GM21381 (cell line): ENCODE measurements around the gene OPCML.

Source experiments
- ATAC-seq: cut with Tn5 transposase; IDR thresholded peaks from one replicate; pipeline ENCODE4 v1.9.1; 2021; ENCODE audit warnings: mild to moderate bottlenecking, moderate library complexity; ENCODE audit not compliant: unreplicated experiment

The OPCML gene

DNA sequence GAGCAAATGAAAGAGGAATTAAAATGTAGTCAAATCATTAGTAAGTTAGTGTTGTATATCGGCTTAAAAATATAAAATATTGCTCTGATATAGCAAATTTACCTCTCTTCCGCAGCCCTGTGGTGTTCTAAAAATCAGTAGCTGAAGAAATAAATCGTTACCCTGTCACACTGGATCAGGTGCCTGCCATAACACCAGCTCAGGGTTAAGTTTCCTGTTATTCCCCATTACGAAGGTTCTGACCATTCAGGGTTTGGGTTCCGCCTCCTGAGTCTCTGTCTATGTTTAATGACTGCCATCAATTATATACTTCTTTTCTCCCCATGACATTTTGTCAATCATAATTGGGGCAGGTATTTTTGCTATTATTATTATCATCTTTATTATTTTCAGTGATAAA, 658.5 kb downstream of the OPCML start:
- no peak for ATAC-seq

DNA sequence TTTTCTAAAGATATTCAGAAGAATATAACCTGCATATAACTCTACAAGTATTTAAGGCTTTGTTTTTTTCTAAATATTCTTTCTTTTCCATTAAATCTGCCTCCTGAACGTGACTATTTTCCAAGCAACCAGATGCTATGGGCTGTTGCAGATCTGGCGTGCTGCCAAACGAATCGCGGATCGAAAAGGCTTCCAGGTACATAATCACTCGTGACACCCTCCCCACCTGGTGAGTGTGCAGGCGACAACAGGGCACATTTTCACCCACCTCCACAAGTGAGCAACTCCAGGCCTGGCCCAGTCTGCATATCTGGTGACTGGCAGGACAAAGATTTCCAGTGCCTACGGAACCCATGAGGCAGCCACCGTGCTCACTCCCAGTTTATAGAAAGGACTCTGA, 660.1 kb downstream of the OPCML start:
- ATAC-seq, result no peak

DNA sequence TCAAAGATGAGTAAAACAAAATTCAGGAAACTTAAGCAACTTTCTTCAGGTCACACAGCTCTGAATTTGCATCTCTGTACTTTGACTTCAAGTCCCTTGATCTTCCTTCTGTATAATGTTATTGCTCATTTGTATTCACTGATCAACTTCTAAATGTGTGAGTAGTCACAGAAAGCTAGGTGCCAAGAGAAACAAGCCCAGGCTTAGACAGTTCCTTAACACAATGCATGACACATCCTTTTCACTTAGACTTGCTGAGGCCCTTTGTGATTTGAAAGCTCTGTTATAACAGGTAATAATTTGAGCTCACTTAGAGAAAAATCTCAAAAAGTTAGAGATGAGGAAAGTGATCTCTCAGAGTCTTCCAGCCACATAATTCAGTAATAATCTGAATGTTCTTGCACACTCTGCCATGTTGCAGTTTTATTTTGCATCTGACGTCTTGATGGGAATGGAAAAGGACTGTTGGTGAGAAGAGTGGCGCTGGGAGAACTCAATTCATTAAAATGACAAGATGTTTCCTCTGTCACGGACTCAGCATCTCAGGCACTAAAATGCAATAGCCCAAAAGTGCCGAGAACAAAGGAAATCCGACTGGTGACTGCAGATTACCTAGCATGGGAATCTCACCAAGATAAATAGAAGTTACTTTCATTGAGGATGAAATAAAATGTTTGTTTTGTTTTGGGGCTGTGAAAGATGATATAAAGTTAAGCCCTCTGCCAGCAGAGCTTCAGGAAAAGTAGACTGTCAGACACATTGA, 665.3 kb downstream of the OPCML start:
- no peak for ATAC-seq

DNA sequence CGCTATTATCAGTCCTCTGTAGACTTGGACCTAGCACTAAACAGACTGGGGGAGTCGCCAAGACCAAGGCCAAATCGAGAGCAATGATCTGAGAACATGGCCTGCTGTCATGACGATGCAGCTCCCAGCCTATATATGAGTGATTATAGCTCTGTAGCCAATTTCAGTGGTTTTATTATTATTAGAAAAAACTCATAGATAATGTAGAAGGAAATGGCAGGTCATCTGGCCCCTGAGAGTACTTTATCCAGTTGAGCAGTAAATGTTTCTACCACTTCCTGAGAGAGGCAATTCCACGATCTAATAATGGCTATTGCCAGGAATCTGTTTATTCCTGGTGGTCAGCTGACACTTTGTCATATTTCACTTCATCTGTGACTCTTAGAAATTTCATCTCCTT, 666.7 kb downstream of the OPCML start:
- ATAC-seq, result no peak

DNA sequence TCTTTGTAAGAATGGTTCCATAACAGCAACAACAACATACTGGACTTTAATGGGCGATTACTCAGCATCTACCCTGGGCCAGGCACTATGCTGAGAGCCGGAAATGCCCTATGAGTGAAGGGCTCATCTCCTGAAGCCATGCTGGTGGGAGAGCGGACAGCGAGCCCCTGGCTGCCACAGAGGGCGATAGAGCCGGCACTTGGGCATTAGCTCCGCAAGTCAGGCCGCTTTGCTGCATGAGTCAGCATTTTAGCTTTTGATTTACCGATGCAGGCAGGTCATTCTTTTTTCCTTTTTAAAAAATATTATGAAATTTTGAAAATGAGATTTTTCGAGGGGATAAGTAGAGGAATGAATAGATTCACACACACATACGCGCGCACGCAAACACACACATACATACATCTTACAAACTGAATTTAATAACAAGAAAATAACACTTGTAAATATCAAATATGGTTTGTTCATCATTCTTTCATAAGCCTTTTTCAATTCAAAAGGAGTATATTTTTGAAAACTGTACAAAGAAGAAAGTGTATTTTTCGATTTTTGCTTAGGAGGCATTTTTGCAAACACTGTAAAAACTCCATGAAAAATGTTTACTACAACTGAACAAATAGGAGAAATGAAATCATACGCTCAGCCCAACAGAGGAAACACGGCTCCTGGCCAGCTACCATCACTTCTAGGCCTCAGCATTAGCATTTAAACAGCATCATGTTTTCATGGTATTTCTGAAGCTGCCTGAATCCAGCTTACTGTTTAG, 667.3 kb downstream of the OPCML start:
- no peak for ATAC-seq

DNA sequence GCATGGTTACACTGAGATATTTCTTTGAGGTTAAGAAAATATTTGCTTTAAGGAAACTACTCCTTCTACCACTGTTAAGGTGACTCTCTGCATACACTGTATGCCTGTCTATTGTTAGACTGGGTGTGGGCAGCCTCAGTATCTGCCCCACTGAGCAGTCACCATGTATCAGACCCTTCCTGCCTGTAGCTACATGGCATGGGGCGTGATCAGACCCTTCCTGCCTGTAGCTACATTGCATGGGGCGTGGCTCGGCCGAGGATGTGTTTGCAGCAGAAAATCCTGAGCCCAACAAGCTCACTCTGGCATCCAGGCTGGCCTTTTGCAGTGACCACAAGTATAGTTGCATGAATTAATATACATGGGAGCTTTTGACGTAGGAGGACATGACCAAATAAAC, 669.4 kb downstream of the OPCML start:
- ATAC-seq, result no peak

DNA sequence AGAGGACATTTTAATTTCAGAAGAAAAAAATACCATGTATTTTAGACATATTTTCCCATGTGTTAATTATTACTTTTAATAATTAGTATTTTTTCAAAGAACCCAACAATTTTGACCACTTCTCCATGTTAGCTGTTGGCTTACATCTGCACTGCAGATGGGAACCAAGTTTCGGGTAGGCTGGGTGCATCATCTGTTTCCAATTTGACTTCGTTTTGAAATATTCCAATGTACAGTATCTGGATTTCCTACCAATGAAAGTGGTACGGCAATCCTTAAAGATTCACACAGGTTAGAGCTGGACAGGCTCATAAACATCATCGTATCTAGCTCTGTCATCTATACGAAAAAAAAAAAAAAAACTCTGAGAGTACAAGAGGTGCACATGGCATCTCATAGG, 670.2 kb downstream of the OPCML start:
- ATAC-seq, result no peak

DNA sequence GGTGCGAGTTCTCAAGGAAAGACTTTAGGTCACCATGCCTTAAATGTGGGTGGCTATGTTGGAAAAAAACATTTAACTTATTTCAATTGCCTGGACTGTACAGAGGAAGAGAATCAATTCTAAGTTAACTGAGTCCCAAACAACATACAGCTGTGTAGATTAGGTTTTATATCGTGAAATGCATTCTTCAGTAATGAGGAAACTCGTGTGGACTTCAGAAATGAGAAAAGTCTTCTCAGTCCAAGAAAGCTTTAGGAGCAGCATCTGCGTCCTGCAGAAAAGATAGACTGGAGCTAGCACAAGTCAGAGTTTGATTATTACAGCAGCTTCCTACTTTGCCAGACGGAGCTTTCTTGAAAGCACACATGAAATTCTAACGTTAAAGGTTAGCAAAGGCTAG, 673.0 kb downstream of the OPCML start:
- no peak for ATAC-seq

DNA sequence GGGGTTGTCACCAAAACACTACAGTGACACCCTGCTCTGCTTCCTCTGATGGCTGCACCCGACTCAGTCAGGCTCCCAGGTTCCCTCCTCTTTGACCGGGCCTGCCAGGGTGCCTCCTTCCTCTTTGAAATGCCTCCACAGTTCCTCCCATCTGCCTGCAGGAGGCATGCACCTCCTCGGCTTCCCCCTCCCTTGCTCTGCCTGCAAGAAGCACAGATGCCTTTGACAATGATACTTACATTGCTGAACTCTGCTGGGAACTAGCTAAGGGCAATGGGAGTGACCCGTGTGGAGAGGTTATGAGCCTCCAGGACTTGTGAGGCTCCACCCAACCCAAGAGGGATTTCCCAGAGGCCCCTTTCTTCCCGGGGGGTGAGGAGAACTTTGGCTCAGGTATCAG, 674.1 kb downstream of the OPCML start:
- no peak for ATAC-seq

DNA sequence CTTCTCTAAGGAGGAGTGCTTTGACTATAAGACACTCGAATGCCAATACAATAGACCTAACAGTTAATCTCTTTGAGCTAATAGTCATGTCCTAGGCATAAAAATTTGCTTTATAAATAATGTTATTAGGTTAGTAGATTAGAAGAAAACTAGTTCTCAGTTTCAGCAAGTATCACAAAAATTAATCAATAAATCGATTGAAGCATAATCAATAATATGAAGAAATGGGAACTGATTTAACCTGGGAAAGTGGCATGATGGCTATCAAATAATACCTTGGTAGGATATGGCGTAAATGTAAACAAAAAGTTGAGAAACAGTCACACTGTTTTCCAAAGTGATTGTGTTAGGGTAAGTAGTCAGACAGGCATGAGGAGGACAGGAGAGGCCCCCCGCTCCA, 676.3 kb downstream of the OPCML start:
- ATAC-seq, result no peak

DNA sequence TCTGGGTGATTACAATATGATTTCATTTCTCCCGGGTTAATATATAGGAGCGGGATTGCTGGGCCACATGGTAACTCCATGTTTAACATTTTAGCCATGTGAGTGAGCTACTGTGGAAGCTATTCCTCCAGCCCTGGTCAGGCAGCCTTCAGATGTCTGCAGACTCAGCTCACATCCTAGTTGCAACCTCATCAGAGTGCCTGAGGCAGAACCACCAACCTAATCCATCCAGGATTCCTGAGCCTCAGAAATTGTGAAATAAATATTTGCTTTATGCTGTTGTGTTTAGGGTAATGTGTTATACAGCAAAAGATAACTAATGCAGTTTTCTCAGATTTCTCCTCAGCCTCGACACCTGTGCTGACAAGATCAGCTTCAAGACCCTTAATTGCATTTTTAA, 676.8 kb downstream of the OPCML start:
- no peak for ATAC-seq

DNA sequence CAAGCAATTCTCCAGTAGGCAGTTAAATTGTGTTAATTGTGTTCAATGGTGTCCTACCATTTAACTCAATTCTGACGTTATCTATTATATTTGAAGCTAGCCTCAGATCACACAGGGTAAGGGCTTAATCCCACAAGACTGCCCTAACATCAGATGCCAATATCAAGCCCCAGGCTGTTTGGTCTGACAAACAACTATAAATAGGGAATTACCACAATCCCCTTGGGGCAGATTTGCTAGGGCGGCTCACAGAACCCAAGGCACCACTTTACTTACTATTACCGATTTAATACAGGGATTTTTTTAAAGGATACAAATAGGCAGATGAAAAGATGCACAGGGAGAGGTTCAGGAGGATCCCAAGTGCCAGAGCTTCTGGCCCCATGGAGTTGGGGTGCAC, 678.4 kb downstream of the OPCML start:
- ATAC-seq, result no peak

DNA sequence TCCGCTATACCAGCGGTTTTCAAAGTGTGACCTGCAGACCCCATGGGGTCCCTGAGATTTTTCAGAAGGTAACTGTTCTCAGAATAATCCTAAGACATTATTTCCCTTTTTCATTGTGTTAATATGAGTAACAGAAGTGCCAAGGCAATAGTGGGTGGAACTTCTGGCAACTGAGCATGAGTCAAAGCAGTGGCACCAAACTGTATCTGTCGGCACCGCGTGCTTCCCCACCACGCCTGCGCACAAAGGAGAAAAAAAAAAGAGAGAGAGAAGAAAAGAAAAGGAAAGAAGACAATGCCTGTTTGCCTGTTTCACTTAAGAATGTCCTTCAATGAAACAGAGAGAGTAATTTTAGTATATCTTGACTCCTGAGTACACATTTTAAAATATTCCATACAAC, 679.9 kb downstream of the OPCML start:
- no peak for ATAC-seq

DNA sequence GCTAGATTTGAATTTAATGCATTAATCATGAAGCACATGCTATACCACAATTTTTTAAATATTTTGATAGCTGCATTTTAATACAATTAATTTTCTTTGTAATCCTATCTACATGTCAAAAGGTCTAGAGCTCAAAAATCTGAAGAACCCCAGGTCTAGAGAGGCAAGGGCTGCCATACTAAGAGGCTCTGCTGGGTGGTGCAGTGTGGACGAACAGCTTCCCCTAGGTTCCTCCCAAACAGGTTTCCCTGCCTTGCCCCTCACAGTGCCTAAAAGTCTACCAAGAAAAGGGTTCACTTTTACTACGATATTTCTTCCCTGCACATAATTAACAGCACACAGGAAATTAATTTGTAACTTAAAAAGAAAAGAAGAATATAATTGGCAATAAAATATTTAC, 681.1 kb downstream of the OPCML start:
- ATAC-seq, result no peak

DNA sequence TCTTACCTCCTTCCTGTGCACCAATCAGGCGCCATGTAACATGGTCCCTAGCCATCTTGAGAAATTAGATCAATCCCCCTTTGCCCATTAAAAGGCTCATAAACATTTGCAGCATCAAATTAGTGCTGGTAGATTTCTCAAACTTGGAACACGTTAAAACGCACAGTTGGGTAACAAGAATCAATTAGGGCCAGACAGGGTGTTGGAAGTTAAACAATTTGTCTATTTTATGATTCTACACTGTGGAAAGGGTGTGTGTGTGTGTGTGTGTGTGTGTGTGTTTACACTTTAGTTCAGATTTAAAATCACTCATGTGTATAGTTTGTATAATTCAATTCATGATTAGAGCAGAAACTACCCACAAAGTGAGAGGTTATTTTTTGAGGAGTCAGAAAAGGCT, 682.0 kb downstream of the OPCML start:
- no peak for ATAC-seq

DNA sequence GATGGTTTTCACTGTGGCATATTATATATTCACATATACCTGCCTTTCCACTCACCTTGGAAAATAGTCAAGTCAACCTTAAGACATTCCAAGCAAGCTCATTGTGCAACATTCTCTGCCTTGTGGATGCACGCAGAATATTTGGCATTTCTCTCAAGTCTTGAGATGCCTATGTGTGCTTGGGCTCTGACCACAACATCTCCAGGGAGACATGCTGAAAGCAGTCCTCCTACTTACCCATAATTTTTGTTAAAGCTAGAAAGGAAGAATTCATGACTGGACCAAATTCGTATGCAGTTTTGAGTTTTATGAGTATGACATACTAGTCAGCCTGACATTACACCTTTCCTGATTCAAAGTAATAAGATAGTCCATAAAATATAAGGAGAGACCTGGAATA, 684.0 kb downstream of the OPCML start:
- ATAC-seq, result no peak

DNA sequence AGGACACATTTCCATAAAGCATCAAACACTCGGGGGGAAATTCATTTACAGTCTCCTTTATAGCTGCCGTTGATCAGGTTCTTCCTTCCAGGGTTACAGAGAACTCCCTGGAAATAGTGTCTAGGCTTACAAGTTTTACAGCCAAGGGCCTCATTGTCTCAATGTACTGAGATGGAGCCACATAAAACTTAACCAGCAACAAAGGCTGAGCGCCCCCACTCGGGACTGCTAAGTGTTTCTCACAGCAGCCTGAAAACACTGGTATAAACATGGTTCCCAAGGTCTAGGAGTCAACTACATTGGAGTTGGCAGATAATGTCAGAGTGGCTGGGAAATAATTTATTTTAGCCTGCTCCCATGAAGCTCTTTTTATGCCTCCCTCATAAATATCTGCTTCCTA, 686.2 kb downstream of the OPCML start:
- no peak for ATAC-seq

DNA sequence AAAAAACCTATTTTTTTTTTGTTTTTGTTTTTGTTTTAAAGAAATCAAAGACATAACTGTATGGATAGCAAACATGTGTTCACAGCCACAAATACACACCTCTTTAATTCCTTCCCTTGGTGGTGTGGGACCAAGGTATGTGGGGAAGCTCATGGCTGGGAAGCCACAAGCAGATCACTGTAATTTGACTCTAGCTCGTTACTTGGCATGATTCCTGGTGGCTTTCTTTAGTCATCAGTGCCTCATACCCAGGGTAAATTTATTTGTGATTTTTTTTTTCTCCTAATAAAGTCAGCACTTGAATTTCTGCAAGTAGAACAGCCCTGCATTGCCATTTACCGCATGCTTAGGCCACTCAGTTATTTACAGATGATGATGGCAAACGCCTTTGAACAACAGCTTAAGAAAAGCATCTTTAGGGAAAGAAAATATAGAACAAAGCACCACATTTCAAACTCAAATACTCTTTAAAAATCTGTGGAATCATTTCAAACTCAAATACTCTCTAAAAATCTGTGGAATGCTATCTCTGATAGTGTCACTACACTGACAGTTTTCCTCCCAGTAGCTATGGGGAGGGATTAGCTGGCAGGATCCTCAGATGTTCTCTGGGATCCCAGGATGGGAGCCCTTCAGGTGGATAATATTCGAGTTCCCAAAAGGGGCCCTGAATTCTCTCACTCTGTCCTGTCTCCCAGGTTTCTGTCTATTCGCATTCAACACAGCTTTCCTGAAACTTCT, 687.2 kb downstream of the OPCML start:
- no peak for ATAC-seq

DNA sequence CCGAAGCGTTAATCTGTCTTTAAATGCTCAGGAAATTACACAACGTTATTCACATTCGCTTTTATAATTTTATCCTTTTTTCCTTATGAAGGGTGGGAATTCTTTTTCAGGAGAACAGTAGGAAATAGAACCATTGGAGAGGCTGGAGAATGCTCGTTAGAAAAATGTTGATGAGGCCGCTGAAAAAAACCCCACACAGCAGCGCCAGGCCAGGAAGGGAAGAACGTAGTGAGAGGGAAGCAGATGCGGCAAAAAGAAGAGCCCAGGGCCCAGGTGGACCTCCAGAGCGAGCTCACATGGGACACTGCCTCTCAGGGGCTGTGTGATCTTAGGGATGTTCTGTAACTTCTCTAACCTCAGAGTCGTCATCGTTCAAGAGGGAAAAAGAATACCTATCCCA, 691.6 kb downstream of the OPCML start:
- no peak for ATAC-seq

DNA sequence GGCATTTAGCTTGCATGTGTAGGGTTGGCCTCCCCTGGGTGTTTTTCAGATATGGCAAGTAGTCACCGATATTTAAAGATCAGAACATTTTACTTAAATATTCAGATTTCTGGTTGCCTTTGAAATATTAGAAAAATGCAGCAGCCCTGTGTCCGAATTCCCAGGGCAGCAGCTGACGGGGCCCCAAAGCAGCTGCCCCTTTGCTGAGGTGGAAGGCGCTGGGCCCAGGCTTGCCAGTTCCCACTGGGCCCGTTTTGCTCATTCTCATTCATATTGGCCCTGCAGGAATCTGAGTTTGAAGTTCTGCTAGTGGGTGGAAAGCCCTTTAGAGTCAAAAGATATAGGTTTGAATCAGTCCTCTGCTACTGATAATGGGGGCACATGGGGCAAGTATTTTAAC, 692.1 kb downstream of the OPCML start:
- ATAC-seq, result no peak

DNA sequence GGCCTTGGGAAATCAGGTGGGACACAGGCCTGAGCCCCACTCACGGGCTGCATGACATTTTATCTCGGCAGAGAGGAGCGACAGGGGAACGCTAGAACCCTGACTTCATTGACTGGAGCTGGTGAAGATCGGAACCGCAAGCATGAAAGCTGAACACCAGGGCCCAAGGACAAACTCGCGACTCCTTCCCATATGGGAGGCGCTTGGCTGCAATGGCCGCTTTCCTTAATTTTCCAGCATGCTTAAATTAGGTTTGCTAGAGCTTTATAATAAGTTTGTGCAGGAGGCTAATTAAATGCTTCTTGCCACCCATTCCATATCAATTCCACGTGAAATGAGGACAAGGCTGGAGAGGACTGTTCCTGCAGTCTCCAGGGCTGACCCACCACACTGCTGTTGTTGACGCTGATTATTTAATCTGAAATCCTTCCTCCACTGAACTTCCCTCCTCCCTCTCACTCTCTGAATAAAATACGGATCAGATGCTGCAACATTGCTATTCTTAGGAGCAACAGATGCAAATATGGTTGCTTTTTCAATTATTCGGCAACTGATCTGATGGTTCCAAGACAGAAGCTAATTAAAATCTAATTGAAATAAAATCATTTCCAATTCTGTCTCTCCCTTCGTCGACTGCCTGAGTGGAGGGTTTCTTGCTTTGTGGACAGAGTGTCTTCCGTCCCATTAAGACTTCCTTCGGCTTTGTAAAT, 692.9 kb downstream of the OPCML start:
- ATAC-seq, result no peak
